Measurements from ENCODE around the gene SLC39A11.

Gene SLC39A11

DNA sequence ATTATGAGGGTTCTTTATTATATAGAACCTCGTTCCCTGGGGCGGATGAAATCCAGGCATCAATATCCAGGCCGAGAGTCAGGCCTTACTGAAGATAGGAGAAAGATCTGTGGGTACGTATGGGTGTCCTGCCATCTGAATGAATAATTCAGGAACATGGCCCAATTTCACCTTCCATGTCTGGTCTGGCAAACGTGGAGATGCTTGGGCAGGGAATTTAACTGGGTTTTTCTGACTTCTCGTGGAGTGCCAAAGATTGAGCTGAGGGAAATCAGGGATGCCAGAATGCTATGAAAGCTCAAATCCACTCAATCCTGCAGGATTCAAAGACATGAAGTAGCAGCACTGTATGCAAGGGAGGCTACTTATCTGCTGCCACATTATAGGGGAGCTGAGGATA is 302.8 kb downstream of the SLC39A11 start:
- DNase-seq (ENCODE audit: low read depth in 1 of 2, low spot score in 1 of 2): no peak
- Histone ChIP-seq H3K27me3 (ENCODE audit: insufficient read depth, poor library complexity, severe bottlenecking) (no peaks in the 10 kb centered on the region), H3K27ac (replicated peaks) (no peak overlapping the region), H3K4me3 (replicated peaks; ENCODE audit: insufficient read depth, low read length) (no peak overlapping the region)
- TF ChIP-seq POLR2AphosphoS5 (IDR thresholded peaks at IDR 0.05; ENCODE audit: low read depth) (no peak), SPI1 (IDR thresholded peaks at IDR 0.05; ENCODE audit: borderline replicate concordance, low read depth) (no peak), GABPA (IDR thresholded peaks at IDR 0.05; ENCODE audit: low read depth) (no peak)
- TF ChIP-seq, protein P1, sequence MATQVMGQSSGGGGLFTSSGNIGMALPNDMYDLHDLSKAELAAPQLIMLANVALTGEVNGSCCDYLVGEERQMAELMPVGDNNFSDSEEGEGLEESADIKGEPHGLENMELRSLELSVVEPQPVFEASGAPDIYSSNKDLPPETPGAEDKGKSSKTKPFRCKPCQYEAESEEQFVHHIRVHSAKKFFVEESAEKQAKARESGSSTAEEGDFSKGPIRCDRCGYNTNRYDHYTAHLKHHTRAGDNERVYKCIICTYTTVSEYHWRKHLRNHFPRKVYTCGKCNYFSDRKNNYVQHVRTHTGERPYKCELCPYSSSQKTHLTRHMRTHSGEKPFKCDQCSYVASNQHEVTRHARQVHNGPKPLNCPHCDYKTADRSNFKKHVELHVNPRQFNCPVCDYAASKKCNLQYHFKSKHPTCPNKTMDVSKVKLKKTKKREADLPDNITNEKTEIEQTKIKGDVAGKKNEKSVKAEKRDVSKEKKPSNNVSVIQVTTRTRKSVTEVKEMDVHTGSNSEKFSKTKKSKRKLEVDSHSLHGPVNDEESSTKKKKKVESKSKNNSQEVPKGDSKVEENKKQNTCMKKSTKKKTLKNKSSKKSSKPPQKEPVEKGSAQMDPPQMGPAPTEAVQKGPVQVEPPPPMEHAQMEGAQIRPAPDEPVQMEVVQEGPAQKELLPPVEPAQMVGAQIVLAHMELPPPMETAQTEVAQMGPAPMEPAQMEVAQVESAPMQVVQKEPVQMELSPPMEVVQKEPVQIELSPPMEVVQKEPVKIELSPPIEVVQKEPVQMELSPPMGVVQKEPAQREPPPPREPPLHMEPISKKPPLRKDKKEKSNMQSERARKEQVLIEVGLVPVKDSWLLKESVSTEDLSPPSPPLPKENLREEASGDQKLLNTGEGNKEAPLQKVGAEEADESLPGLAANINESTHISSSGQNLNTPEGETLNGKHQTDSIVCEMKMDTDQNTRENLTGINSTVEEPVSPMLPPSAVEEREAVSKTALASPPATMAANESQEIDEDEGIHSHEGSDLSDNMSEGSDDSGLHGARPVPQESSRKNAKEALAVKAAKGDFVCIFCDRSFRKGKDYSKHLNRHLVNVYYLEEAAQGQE (IDR thresholded peaks at IDR 0.05; ENCODE audit: insufficient replicate concordance, low read depth): no peak
- TF ChIP-seq, protein P2, sequence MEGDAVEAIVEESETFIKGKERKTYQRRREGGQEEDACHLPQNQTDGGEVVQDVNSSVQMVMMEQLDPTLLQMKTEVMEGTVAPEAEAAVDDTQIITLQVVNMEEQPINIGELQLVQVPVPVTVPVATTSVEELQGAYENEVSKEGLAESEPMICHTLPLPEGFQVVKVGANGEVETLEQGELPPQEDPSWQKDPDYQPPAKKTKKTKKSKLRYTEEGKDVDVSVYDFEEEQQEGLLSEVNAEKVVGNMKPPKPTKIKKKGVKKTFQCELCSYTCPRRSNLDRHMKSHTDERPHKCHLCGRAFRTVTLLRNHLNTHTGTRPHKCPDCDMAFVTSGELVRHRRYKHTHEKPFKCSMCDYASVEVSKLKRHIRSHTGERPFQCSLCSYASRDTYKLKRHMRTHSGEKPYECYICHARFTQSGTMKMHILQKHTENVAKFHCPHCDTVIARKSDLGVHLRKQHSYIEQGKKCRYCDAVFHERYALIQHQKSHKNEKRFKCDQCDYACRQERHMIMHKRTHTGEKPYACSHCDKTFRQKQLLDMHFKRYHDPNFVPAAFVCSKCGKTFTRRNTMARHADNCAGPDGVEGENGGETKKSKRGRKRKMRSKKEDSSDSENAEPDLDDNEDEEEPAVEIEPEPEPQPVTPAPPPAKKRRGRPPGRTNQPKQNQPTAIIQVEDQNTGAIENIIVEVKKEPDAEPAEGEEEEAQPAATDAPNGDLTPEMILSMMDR (IDR thresholded peaks at IDR 0.05; ENCODE audit: insufficient read depth, low read length): no peak

DNA sequence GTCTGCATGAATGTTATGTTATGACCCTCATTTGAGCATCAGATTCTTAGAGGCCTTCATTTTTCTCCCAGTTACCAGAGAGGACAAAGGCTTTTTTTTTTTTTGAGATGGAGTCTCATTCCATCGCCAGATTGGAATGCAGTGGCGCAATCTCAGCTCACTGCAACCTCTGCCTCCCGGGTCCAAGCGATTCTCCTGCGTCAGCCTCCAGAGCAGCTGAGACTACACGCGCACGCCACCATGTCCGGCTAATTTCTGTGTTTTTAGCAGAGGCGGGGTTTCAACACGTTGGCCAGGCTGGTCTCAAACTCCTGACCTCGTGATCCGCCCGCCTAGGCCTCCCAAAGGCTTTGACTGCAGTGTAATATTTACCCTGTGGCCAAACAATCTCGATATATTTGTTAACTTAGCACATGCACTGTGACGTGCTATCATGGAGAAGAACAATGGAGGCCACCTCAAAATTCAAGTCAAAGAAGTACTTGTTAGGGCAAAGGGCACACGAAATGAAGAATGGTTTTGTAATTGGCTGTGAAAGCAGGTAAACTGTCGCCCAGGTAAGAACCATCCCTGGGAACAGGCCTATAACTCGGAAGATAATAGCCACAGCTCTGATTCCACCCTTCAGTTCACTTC is 303.4 kb downstream of the SLC39A11 start:
- TF ChIP-seq, protein P1 (IDR thresholded peaks at IDR 0.05; ENCODE audit: insufficient replicate concordance, low read depth): no peak
- TF ChIP-seq POLR2AphosphoS5 (IDR thresholded peaks at IDR 0.05; ENCODE audit: low read depth): no peak
- TF ChIP-seq GABPA (IDR thresholded peaks at IDR 0.05; ENCODE audit: low read depth): no peak
- no peak for TF ChIP-seq SPI1 (IDR thresholded peaks at IDR 0.05; ENCODE audit: borderline replicate concordance, low read depth)
- TF ChIP-seq, protein P2 (IDR thresholded peaks at IDR 0.05; ENCODE audit: insufficient read depth, low read length): no peak
- no peaks in the 10 kb centered on the region for H3K27me3 ChIP-seq (ENCODE audit: insufficient read depth, poor library complexity, severe bottlenecking)
- H3K4me3 ChIP-seq (replicated peaks; ENCODE audit: insufficient read depth, low read length): no peak overlapping the region
- no peak for DNase-seq (ENCODE audit: low read depth in 1 of 2, low spot score in 1 of 2)
- H3K27ac ChIP-seq (replicated peaks): no peak overlapping the region

DNA sequence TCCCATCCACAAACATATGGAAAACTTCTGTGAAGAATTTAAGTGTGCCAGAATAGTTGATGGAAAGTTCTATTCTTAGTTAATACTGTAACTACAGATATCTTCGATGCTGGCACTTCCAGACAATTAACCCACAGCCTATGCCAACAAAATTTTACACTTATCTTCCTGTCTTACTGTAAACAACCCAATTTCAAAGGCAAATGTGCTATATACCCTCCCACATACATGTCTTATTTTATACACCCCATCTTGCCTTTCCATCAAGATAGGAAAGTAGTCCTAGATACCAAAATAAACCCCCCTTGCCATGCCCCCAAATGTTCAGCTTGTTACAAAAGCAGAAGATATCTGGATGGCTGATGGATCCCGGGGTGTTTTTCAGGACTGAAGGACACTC is 306.3 kb downstream of the SLC39A11 start:
- no peak overlapping the region for H3K27ac ChIP-seq (replicated peaks)
- H3K4me3 ChIP-seq (replicated peaks; ENCODE audit: insufficient read depth, low read length): no peak overlapping the region
- no peaks in the 10 kb centered on the region for H3K27me3 ChIP-seq (ENCODE audit: insufficient read depth, poor library complexity, severe bottlenecking)
- TF ChIP-seq POLR2AphosphoS5 (IDR thresholded peaks at IDR 0.05; ENCODE audit: low read depth) (no peak), GABPA (IDR thresholded peaks at IDR 0.05; ENCODE audit: low read depth) (no peak), SPI1 (IDR thresholded peaks at IDR 0.05; ENCODE audit: borderline replicate concordance, low read depth) (no peak)
- TF ChIP-seq, protein P2 (IDR thresholded peaks at IDR 0.05; ENCODE audit: insufficient read depth, low read length): no peak
- TF ChIP-seq, protein P1 (IDR thresholded peaks at IDR 0.05; ENCODE audit: insufficient replicate concordance, low read depth): no peak
- DNase-seq (ENCODE audit: low read depth in 1 of 2, low spot score in 1 of 2): no peak

All from HL-60 (cell line).